Natural killer cell treated with Interleukin-12 subunit alpha and Interleukin-12 subunit beta and Interleukin-15 and Interleukin-18, amount 100 ng/mL, for 72 hours (primary cell): ENCODE measurements around the gene OCRL. TPM values are rescaled to one million over a fixed set of nuclear protein-coding genes. Genes with fewer than 3 reads are reported as not detected.

Experiments used
- ATAC-seq, 2 donors: fragments of 150-1000 bp; cut with Tn5 transposase in 1 of 2; sonication (Bioruptor Pico), chemical (Tn5 transposase) in 1 of 2; 2 replicates each; pipeline ENCODE4 v1.10.0; 2021
- DNase-seq: peaks from one replicate; pipeline ENCODE4 v3.0.0; 2022; ENCODE audit warnings: low spot score
- H3K27ac Mint-ChIP-seq, 2 donors: 1 replicate in 1 of 2; 2 replicates in 1 of 2; pipeline ENCODE4 v1.8.0; 2022; ENCODE audit warnings: mixed read lengths in 2 of 2, mild to moderate bottlenecking in 1 of 2, moderate library complexity in 1 of 2
- H3K27me3 Mint-ChIP-seq, 2 donors: 1 replicate in 1 of 2; 2 replicates in 1 of 2; pipeline ENCODE4 v1.8.0; 2022; ENCODE audit warnings: mixed read lengths in 2 of 2
- H3K36me3 Mint-ChIP-seq: one replicate; pipeline ENCODE4 v1.8.0; 2022; ENCODE audit warnings: mixed read lengths
- H3K4me1 Mint-ChIP-seq, 2 donors: 1 replicate in 1 of 2; 2 replicates in 1 of 2; pipeline ENCODE4 v1.8.0; 2022; ENCODE audit warnings: low read depth in 2 of 2, mixed read lengths in 2 of 2, mild to moderate bottlenecking in 1 of 2
- H3K4me3 Mint-ChIP-seq: one replicate; pipeline ENCODE4 v1.8.0; 2022; ENCODE audit warnings: mixed read lengths
- H3K9me3 Mint-ChIP-seq: 2 replicates; pipeline ENCODE4 v1.8.0; 2022; ENCODE audit warnings: mixed read lengths
- total RNA-seq, 2 donors: library from RNA; stranded (reverse); gene quantifications; one replicate each; pipeline ENCODE4 v1.2.3, GENCODE V29; 2022

The OCRL gene
- total RNA-seq, 2 donors from 2014 or later: 3.5 to 4.9 TPM

- Mint-ChIP-seq H3K4me1 (no peaks in the 10 kb centered on the region), H3K36me3 (no peaks in the 10 kb centered on the region), H3K27ac (no peak overlapping the region), H3K4me3 (no peak overlapping the region), H3K9me3 (no peaks in the 10 kb centered on the region), H3K27me3 (peaks cover 0 to 15% of the 10 kb centered on the region in 2 donors)
- ATAC-seq (no peak), DNase-seq (no peak)
These were observed 37.8 kb downstream of the OCRL start for GRCh38 chrX:129577877-129578276.

DNA sequence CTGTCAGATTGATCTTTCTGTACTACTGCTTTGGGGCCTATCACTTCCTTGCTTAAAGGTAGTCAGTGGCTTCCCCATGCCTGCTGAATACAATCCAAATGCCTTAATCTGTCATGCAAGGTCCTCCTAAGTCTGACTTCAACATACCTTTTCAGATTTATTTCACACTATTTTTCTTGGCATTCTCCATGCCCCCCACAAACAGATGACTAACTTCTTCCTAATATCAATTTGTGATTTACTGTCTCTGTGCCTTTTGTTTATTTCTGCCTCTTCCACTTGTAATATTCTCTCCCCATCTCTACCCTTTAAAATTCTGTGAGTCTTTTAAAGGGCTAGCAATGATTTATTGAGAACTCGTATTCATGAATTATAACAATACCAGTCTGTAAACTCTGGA, 41.8 kb downstream of the OCRL start:
- H3K4me3 Mint-ChIP-seq: no peak overlapping the region
- ATAC-seq (no peak), DNase-seq (no peak)
- no peaks in the 10 kb centered on the region for H3K4me1 Mint-ChIP-seq
- H3K27ac Mint-ChIP-seq: no peak overlapping the region
- H3K36me3 Mint-ChIP-seq: no peaks in the 10 kb centered on the region
- no peaks in the 10 kb centered on the region for H3K9me3 Mint-ChIP-seq
- peaks cover 0 to 12% of the 10 kb centered on the region in 2 donors for H3K27me3 Mint-ChIP-seq

DNA sequence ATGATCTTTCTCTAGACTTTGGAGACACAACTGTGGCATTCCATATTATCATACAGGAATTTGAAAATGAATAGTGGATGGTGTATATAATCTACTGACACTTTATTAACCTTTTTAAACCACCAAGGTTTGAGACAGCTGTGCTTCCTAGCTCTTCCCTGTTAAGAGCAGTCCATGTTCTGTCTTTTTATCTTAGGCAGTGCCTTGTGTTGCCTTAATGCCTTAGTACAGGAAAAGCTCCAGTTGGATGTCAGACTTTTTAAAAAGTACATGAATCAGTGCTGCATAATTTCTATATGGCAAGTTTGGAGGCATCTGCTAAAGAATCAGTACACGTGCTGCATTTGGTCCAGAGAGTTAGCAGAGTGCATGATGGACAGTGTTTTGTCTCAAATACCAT, 45.1 kb downstream of the OCRL start:
- Mint-ChIP-seq H3K4me1 (no peaks in the 10 kb centered on the region), H3K9me3 (no peaks in the 10 kb centered on the region), H3K27ac (no peak overlapping the region), H3K4me3 (no peak overlapping the region), H3K27me3 (peaks cover 0 to 11% of the 10 kb centered on the region in 2 donors), H3K36me3 (no peaks in the 10 kb centered on the region)
- ATAC-seq: no peak
- no peak for DNase-seq

DNA sequence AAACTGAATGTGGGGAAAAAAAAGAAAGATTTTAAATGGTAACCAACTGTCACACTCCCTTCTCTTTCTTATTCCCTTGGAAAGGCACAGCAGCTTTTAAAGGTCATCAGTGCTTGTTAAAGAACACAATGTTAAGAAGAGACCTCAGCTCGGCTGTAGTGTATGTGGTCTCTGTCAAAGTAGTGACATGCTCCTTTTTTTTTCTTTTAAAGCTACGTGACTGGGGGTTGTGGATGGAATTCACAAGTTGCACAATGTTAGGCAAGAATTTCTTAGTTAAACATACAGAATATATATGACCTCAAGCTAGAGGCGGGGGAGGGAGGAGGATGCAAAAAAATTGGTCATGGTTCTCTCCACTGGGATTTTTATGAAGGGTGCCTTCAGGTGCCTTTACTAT, 45.6 kb downstream of the OCRL start:
- Mint-ChIP-seq H3K4me1 (no peaks in the 10 kb centered on the region), H3K27me3 (peaks cover 0 to 8% of the 10 kb centered on the region in 2 donors), H3K4me3 (no peak overlapping the region), H3K27ac (no peak overlapping the region), H3K36me3 (no peaks in the 10 kb centered on the region), H3K9me3 (no peaks in the 10 kb centered on the region)
- ATAC-seq: no peak
- no peak for DNase-seq

GRCh38 chrX:129586446-129586845, 46.4 kb downstream of the OCRL start:
- DNase-seq (no peak), ATAC-seq (no peak)
- Mint-ChIP-seq H3K4me1 (no peaks in the 10 kb centered on the region), H3K4me3 (no peak overlapping the region), H3K27ac (no peak overlapping the region), H3K9me3 (no peaks in the 10 kb centered on the region), H3K36me3 (no peaks in the 10 kb centered on the region), H3K27me3 (peaks cover 0 to 5% of the 10 kb centered on the region in 2 donors)

- Mint-ChIP-seq H3K27me3 (no peaks in the 10 kb centered on the region), H3K36me3 (no peaks in the 10 kb centered on the region), H3K9me3 (no peaks in the 10 kb centered on the region), H3K4me1 (no peaks in the 10 kb centered on the region), H3K27ac (no peak overlapping the region), H3K4me3 (no peak overlapping the region)
- ATAC-seq (no peak), DNase-seq (no peak)
These were observed 50.5 kb downstream of the OCRL start for GRCh38 chrX:129590596-129590995.

GRCh38 chrX:129593137-129593536, 53.1 kb downstream of the OCRL start:
- H3K36me3 Mint-ChIP-seq: no peaks in the 10 kb centered on the region
- no peak overlapping the region for H3K4me3 Mint-ChIP-seq
- ATAC-seq (no peak), DNase-seq (no peak)
- H3K9me3 Mint-ChIP-seq: no peaks in the 10 kb centered on the region
- H3K27me3 Mint-ChIP-seq: no peaks in the 10 kb centered on the region
- H3K27ac Mint-ChIP-seq: no peak overlapping the region
- no peaks in the 10 kb centered on the region for H3K4me1 Mint-ChIP-seq

- DNase-seq: no peak
- H3K27ac Mint-ChIP-seq: no peak overlapping the region
- no peak for ATAC-seq
- H3K27me3 Mint-ChIP-seq: peaks cover 0 to 2% of the 10 kb centered on the region in 2 donors
- no peak overlapping the region for H3K4me3 Mint-ChIP-seq
- no peaks in the 10 kb centered on the region for H3K9me3 Mint-ChIP-seq
- H3K4me1 Mint-ChIP-seq: no peaks in the 10 kb centered on the region
- H3K36me3 Mint-ChIP-seq: no peaks in the 10 kb centered on the region
These were observed 54.7 kb downstream of the OCRL start for GRCh38 chrX:129594781-129595180.

- Mint-ChIP-seq H3K36me3 (no peaks in the 10 kb centered on the region), H3K4me1 (no peaks in the 10 kb centered on the region), H3K27me3 (peaks cover 0 to 4% of the 10 kb centered on the region in 2 donors), H3K9me3 (no peaks in the 10 kb centered on the region), H3K4me3 (no peak overlapping the region), H3K27ac (no peak overlapping the region)
- ATAC-seq (no peak), DNase-seq (no peak)
These were observed 56.0 kb downstream of the OCRL start for GRCh38 chrX:129596077-129596476.

DNA sequence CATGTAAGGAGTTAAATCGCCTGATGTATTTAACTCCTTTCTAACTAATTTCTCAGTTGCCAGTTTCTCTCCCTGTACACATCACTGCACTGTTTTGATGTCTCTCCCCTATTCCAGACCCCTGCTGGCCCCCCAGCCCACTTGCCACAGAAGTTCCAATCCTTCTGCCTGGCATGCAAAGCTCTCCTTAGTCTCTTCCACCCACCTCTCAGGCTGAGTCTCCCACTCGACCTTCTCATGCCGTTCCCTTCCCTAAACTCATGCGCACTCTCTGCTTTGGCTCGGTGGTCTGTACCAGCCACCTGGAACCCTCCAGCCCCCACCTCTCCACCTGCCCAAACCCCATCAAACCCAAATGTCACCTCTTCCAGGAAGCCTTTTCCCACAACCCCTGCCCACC, 57.8 kb downstream of the OCRL start:
- Mint-ChIP-seq H3K36me3 (no peaks in the 10 kb centered on the region), H3K4me3 (no peak overlapping the region), H3K27me3 (peaks cover 0 to 7% of the 10 kb centered on the region in 2 donors), H3K9me3 (no peaks in the 10 kb centered on the region), H3K27ac (no peak overlapping the region), H3K4me1 (peaks cover 0 to 6% of the 10 kb centered on the region in 2 donors)
- no peak for ATAC-seq
- no peak for DNase-seq

DNA sequence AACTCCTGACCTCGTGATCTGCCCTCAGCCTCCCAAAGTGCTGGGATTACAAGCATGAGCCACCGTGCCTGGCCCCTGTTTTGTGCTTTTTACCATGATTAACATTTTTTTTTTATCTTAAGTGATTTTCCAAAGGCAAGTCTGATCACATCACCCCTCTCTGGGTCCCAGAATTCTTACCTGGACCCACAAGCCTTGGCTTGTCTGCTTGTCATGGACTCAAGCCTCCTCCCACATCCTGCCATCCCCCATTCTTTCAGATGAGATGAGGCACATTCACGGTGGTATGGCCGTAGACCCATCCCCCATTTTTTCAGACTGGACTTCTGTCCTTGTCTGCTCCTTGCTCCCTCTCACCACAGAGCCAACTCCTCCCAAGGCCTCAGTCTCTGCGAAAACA, 59.4 kb downstream of the OCRL start:
- H3K4me1 Mint-ChIP-seq: peaks cover 6 to 11% of the 10 kb centered on the region in 2 donors
- peaks cover 0 to 7% of the 10 kb centered on the region in 2 donors for H3K27me3 Mint-ChIP-seq
- ATAC-seq: no peak
- no peak overlapping the region for H3K4me3 Mint-ChIP-seq
- no peaks in the 10 kb centered on the region for H3K36me3 Mint-ChIP-seq
- DNase-seq: no peak
- no peaks in the 10 kb centered on the region for H3K9me3 Mint-ChIP-seq
- H3K27ac Mint-ChIP-seq: no peak overlapping the region

DNA sequence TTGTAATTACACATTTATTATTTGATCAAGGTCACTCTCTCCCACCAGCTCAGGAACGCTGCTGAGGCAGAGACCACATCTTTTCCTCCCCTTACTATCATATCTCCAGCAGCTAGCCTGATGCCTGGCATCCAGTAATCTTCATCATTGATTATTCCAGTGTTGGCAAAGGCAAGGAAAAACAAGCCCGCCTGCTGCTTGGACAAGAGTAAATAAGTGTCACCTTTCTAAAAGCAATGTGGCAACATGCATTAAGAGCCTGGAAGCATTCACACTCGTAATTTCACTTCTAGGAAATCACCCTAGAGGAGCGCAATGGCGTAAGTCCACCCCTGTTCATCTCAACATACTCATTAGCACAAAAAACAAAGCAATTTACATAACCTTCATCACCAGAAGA, 59.9 kb downstream of the OCRL start:
- no peaks in the 10 kb centered on the region for H3K9me3 Mint-ChIP-seq
- no peak overlapping the region for H3K4me3 Mint-ChIP-seq
- no peak for DNase-seq
- no peak for ATAC-seq
- H3K27me3 Mint-ChIP-seq: peaks cover 0 to 7% of the 10 kb centered on the region in 2 donors
- H3K4me1 Mint-ChIP-seq: peaks cover 6 to 11% of the 10 kb centered on the region in 2 donors
- no peaks in the 10 kb centered on the region for H3K36me3 Mint-ChIP-seq
- no peak overlapping the region for H3K27ac Mint-ChIP-seq

GRCh38 chrX:129600981-129601424, 60.9 kb downstream of the OCRL start:
- no peaks in the 10 kb centered on the region for H3K36me3 Mint-ChIP-seq
- H3K9me3 Mint-ChIP-seq: no peaks in the 10 kb centered on the region
- peaks cover 6 to 14% of the 10 kb centered on the region in 2 donors for H3K4me1 Mint-ChIP-seq
- no peak for DNase-seq
- H3K27me3 Mint-ChIP-seq: peaks cover 0 to 7% of the 10 kb centered on the region in 2 donors
- H3K4me3 Mint-ChIP-seq: no peak overlapping the region
- no peak overlapping the region for H3K27ac Mint-ChIP-seq
- ATAC-seq: no peak

DNA sequence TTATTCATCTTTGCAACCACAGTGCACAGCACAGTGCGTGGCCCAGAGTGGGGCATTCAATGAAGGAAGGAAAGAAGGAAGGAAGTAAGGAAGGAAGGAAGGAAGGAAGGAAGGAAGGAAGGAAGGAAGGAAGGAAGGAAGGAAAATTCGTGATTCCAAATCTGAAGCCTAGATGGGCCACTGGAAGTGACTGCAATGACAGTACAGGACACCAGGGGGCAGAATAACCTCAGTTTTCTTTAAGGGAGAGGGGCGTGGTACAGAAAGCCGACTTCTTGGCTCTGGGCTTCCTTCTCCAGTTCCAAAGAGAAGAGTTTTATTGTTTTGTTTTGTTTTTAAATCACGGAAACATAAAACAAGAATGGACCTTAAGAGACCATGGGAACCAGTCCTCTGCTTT, 66.9 kb downstream of the OCRL start:
- H3K4me3 Mint-ChIP-seq: no peak overlapping the region
- ATAC-seq: peak in 1 of 2 donors; percentile 61
- peaks cover 0 to 15% of the 10 kb centered on the region in 2 donors for H3K27me3 Mint-ChIP-seq
- no peak overlapping the region for H3K27ac Mint-ChIP-seq
- H3K9me3 Mint-ChIP-seq: no peaks in the 10 kb centered on the region
- peaks cover 6 to 16% of the 10 kb centered on the region in 2 donors for H3K4me1 Mint-ChIP-seq
- H3K36me3 Mint-ChIP-seq: no peaks in the 10 kb centered on the region
- DNase-seq: peak; percentile 65

DNA sequence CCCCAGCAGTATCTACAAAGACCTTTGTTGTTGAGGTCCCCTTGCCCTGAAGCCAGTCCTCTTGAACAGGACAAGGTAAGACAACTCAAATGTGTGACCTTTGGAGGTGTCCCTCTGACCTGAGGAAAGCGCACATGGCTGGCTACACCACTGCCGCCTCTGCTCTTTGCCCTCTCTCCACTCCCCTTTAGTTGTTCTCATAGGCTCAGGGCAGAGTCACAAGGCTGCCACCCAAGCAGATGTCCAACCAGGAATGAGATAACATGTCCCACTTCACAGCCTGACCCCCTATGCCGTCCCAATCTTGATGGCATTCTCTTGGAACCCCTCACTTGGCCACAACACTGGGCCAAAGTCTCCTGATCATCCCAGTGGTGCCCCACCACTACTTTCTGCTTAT, 68.4 kb downstream of the OCRL start:
- no peak overlapping the region for H3K4me3 Mint-ChIP-seq
- no peaks in the 10 kb centered on the region for H3K36me3 Mint-ChIP-seq
- DNase-seq: no peak
- no peaks in the 10 kb centered on the region for H3K9me3 Mint-ChIP-seq
- no peak for ATAC-seq
- no peak overlapping the region for H3K27ac Mint-ChIP-seq
- H3K4me1 Mint-ChIP-seq: peaks cover 6 to 12% of the 10 kb centered on the region in 2 donors
- peaks cover 0 to 15% of the 10 kb centered on the region in 2 donors for H3K27me3 Mint-ChIP-seq
